IMR-90 (cell line): Measurements from ENCODE around the gene METTL21C. TPM values are rescaled to one million over a fixed set of nuclear protein-coding genes. Genes with fewer than 3 reads are reported as not detected.

Experiments used
- ATAC-seq: fragments of 200-7000 bp; cut with Tn5 transposase; 2 replicates; pipeline ENCODE4 v1.9.1; 2020; ENCODE audit warnings: low read depth, mild to moderate bottlenecking, moderate library complexity
- BruUV-seq: library from RNA; stranded (reverse); fragments of 400-500 nt; replicated peaks from 2 replicates; lab custom pipeline; 2021; lab: Mats Ljungman, UMichigan
- CTCF ChIA-PET: fragments of 300-600 bp; formaldehyde crosslinking; extraction: SDS; loops from one replicate; lab custom pipeline; 2021; ENCODE audit warnings: antibody characterized with exemption; lab: Yijun Ruan, JAX
- POLR2A ChIA-PET: fragments of 300-600 bp; sonication (Branson Sonifier 250); formaldehyde crosslinking; loops from one replicate; lab custom pipeline; 2022; ENCODE audit warnings: antibody characterized with exemption; ENCODE audit not compliant: unreplicated experiment; lab: Charles Lee
- DNase-seq: peaks from one replicate; pipeline ENCODE4 v3.0.0; 2013
- H2AFZ ChIP-seq: replicated peaks from 2 replicates; pipeline ENCODE3; 2013; ENCODE audit warnings: low read length, mild to moderate bottlenecking; ENCODE audit not compliant: poor library complexity
- H2AK5ac ChIP-seq: 2 replicates; pipeline ENCODE4 v1.6.1; 2013; ENCODE audit warnings: low read depth, low read length, inconsistent platforms
- H2AK9ac ChIP-seq: replicated peaks from 2 replicates; pipeline ENCODE3; 2013; ENCODE audit warnings: mild to moderate bottlenecking, low read depth, low read length, moderate library complexity; ENCODE audit not compliant: poor library complexity
- H2BK120ac ChIP-seq: 2 replicates; pipeline ENCODE4 v1.6.1; 2013; ENCODE audit warnings: low read depth, low read length, inconsistent platforms
- H2BK15ac ChIP-seq: 3 replicates; pipeline ENCODE4 v1.6.1; 2013; ENCODE audit warnings: low read depth, low read length, inconsistent platforms
- H2BK20ac ChIP-seq: 2 replicates; pipeline ENCODE4 v1.6.1; 2013; ENCODE audit warnings: low read depth, mild to moderate bottlenecking, inconsistent platforms, low read length, moderate library complexity
- H2BK5ac ChIP-seq: 2 replicates; pipeline ENCODE4 v1.6.1; 2013; ENCODE audit warnings: mild to moderate bottlenecking, low read depth, low read length, inconsistent platforms; ENCODE audit not compliant: poor library complexity, severe bottlenecking
- H3K14ac ChIP-seq: replicated peaks from 2 replicates; pipeline ENCODE4 v1.6.1; 2013; ENCODE audit warnings: low read depth, low read length, inconsistent platforms
- H3K18ac ChIP-seq: 2 replicates; pipeline ENCODE4 v1.6.1; 2013; ENCODE audit warnings: low read depth, low read length, control low read depth
- H3K23ac ChIP-seq: 2 replicates; pipeline ENCODE4 v1.6.1; 2013; ENCODE audit warnings: low read depth, low read length, inconsistent platforms
- H3K27ac ChIP-seq: 2 replicates; pipeline ENCODE4 v1.5.1; 2013; ENCODE audit warnings: mild to moderate bottlenecking, control low read depth, low read length; ENCODE audit not compliant: insufficient read depth
- H3K27me3 ChIP-seq: 2 replicates; pipeline ENCODE4 v1.6.1; 2013; ENCODE audit warnings: low read length; ENCODE audit not compliant: control insufficient read depth, insufficient read depth
- H3K36me3 ChIP-seq: 2 replicates; pipeline ENCODE4 v1.6.1; 2013; ENCODE audit warnings: low read length, mixed read lengths; ENCODE audit not compliant: control insufficient read depth, insufficient read depth
- H3K4ac ChIP-seq: 2 replicates; pipeline ENCODE4 v1.6.1; 2013; ENCODE audit warnings: low read depth, low read length, inconsistent platforms
- H3K4me1 ChIP-seq: 2 replicates; pipeline ENCODE4 v1.6.1; 2013; ENCODE audit warnings: low read length, mixed read lengths; ENCODE audit not compliant: control insufficient read depth, insufficient read depth
- H3K4me2 ChIP-seq: 2 replicates; pipeline ENCODE4 v1.6.1; 2013; ENCODE audit warnings: low read depth, mild to moderate bottlenecking, control low read depth, low read length, moderate library complexity
- H3K4me3 ChIP-seq: 2 replicates; pipeline ENCODE4 v1.5.1; 2013; ENCODE audit warnings: low read depth, mild to moderate bottlenecking, control low read depth, low read length, moderate library complexity; ENCODE audit not compliant: insufficient read depth
- H3K56ac ChIP-seq: 2 replicates; pipeline ENCODE4 v1.6.1; 2013; ENCODE audit warnings: low read length, inconsistent platforms; ENCODE audit not compliant: insufficient read depth; ENCODE audit errors: extremely low read depth
- H3K79me1 ChIP-seq, 2 experiments: 2 replicates each; pipeline ENCODE4 v1.6.1; 2013; ENCODE audit warnings: low read length in 2 of 2, inconsistent platforms in 1 of 2, low read depth in 1 of 2
- H3K9ac ChIP-seq: 2 replicates; pipeline ENCODE4 v1.6.1; 2013; ENCODE audit warnings: low read depth, low read length, control low read depth
- H3K9me1 ChIP-seq: 2 replicates; pipeline ENCODE4 v1.6.1; 2013; ENCODE audit warnings: low read length, inconsistent platforms; ENCODE audit not compliant: insufficient read depth
- H3K9me3 ChIP-seq: 2 replicates; pipeline ENCODE4 v1.6.1; 2013; ENCODE audit warnings: low read length; ENCODE audit not compliant: control insufficient read depth, insufficient read depth
- H4K20me1 ChIP-seq: 2 replicates; pipeline ENCODE4 v1.6.1; 2013; ENCODE audit warnings: low read length, inconsistent platforms; ENCODE audit not compliant: insufficient read depth
- H4K5ac ChIP-seq: 2 replicates; pipeline ENCODE4 v1.6.1; 2013; ENCODE audit warnings: mild to moderate bottlenecking, low read depth, low read length, control low read depth
- H4K8ac ChIP-seq, 2 experiments: 2 replicates each; pipeline ENCODE4 v1.6.1; 2013; ENCODE audit warnings: low read depth in 2 of 2, low read length in 2 of 2, control low read depth in 1 of 2, inconsistent platforms in 1 of 2
- H4K91ac ChIP-seq: 2 replicates; pipeline ENCODE4 v1.6.1; 2013; ENCODE audit warnings: low read depth, low read length, inconsistent platforms; ENCODE audit not compliant: insufficient read depth
- CEBPB ChIP-seq: IDR thresholded peaks from 2 replicates; pipeline ENCODE4 v1.6.1; 2012; ENCODE audit warnings: low read depth, low read length, improper control_type of control experiment
- CHD1 ChIP-seq: IDR thresholded peaks from 2 replicates; pipeline ENCODE4 v1.6.1; 2012; ENCODE audit warnings: low read depth, low read length, improper control_type of control experiment
- ELK1 ChIP-seq: fragments of 150-350 bp; IDR thresholded peaks from 2 replicates; pipeline ENCODE4 v1.6.1; 2016; ENCODE audit warnings: low read depth, mild to moderate bottlenecking, low read length, moderate library complexity, borderline replicate concordance
- FOS ChIP-seq: fragments of 150-350 bp; IDR thresholded peaks from 2 replicates; pipeline ENCODE4 v1.6.1; 2016; ENCODE audit warnings: low read depth, low read length
- MAZ ChIP-seq: IDR thresholded peaks from 2 replicates; pipeline ENCODE4 v1.6.1; 2012; ENCODE audit warnings: low read depth, mild to moderate bottlenecking, low read length, improper control_type of control experiment, moderate library complexity, borderline replicate concordance
- MXI1 ChIP-seq: IDR thresholded peaks from 2 replicates; pipeline ENCODE4 v1.6.1; 2012; ENCODE audit warnings: low read depth, mild to moderate bottlenecking, low read length, moderate library complexity, borderline replicate concordance
- NFE2L2 ChIP-seq: fragments of 150-350 bp; IDR thresholded peaks from 2 replicates; pipeline ENCODE4 v1.6.1; 2016; ENCODE audit warnings: low read depth, mild to moderate bottlenecking, low read length
- POLR2A ChIP-seq: IDR thresholded peaks from 2 replicates; pipeline ENCODE4 v1.6.1; 2012; ENCODE audit warnings: mild to moderate bottlenecking, low read depth, low read length
- RFX5 ChIP-seq: IDR thresholded peaks from 2 replicates; pipeline ENCODE4 v1.8.0; 2012; ENCODE audit warnings: low read depth, mild to moderate bottlenecking, low read length, moderate library complexity
- SMC3 ChIP-seq: fragments of 150-350 bp; IDR thresholded peaks from 2 replicates; pipeline ENCODE4 v1.6.1; 2016; ENCODE audit warnings: low read depth, mild to moderate bottlenecking, antibody characterized with exemption, low read length, moderate library complexity
- USF2 ChIP-seq: fragments of 150-350 bp; IDR thresholded peaks from 2 replicates; pipeline ENCODE4 v1.6.1; 2017; ENCODE audit warnings: mild to moderate bottlenecking, antibody characterized with exemption, low read length, low read depth
- WGBS, 2 experiments: methylation state at CpG; one replicate each; pipeline versions ENCODE4 v1.1.5 to v1.1.7; 2013; ENCODE audit warnings: missing lambda C conversion rate in 2 of 2; ENCODE audit not compliant: insufficient read length in 1 of 2; ENCODE audit errors: extremely low coverage in 2 of 2; 5-methylcytosine and 5-hydroxymethylcytosine counted together
- dilution Hi-C: fragments of 300-500 bp; cut with HindIII; formaldehyde crosslinking; loops from one replicate; pipeline ENCODE4 v1.14.3; 2018; ENCODE audit warnings: low sequenced_read_pairs; ENCODE audit not compliant: unreplicated experiment
- in situ Hi-C: fragments of 300-500 bp; cut with MboI; formaldehyde crosslinking; loops from 3 replicates; pipeline ENCODE4 v1.14.3; 2019; ENCODE audit warnings: low sequenced_read_pairs, inconsistent platforms, mixed read lengths
- intact Hi-C: fragments of 100-400 bp; cut with micrococcal nuclease; formaldehyde crosslinking; loops from 2 replicates; pipeline ENCODE4 v1.10.0; 2022
- polyA plus RNA-seq, 3 experiments: library from polyadenylated mRNA; depleted of rRNA; stranded (reverse); fragments of >200 nt; gene quantifications; 2 replicates each; pipeline ENCODE4 v1.2.3, GENCODE V29; 2012; ENCODE audit warnings: low replicate concordance in 1 of 3
- total RNA-seq: library from RNA; depleted of rRNA; stranded (reverse); fragments of >200 nt; gene quantifications from 2 replicates; pipeline ENCODE4 v1.2.3, GENCODE V29; 2012

The METTL21C gene
- total and polyA plus RNA-seq, 2 of the 4 experiments (the other 2 are of a cell fraction) = not detected

- H3K27ac ChIP-seq = no peak overlapping the region
- H3K9me1 ChIP-seq = no peaks in the 10 kb centered on the region
- no peak overlapping the region for H3K18ac ChIP-seq
- no peak overlapping the region for H2AK5ac ChIP-seq
- no peak overlapping the region for H3K4me2 ChIP-seq
- no peak for DNase-seq
- H3K27me3 ChIP-seq = peaks cover 28% of the 10 kb centered on the region
- H3K9ac ChIP-seq = no peak overlapping the region
- no peak overlapping the region for H3K56ac ChIP-seq
- in situ Hi-C loops (no loop called here), intact Hi-C loops (no loop called here), dilution Hi-C loops (no loop called here)
- peaks cover 10% of the 10 kb centered on the region for H3K9me3 ChIP-seq
- no peak overlapping the region for H4K5ac ChIP-seq
- no peak overlapping the region for H3K4ac ChIP-seq
- TF ChIP-seq CEBPB (no peak), SMC3 (no peak), CHD1 (no peak), USF2 (no peak), FOS (no peak), RFX5 (no peak), NFE2L2 (no peak), MAZ (no peak), MXI1 (no peak), POLR2A (no peak), ELK1 (no peak)
- POLR2A ChIA-PET = no interaction called here
- no peak for ATAC-seq
- H3K36me3 ChIP-seq = no peaks in the 10 kb centered on the region
- H3K4me1 ChIP-seq = no peaks in the 10 kb centered on the region
- H2AFZ ChIP-seq = no peak overlapping the region
- no peaks in the 10 kb centered on the region for H3K79me1 ChIP-seq
- H2BK15ac ChIP-seq = no peak overlapping the region
- no peak overlapping the region for H3K14ac ChIP-seq
- no peaks in the 10 kb centered on the region for H4K20me1 ChIP-seq
- no peak overlapping the region for H3K23ac ChIP-seq
- H4K91ac ChIP-seq = no peak overlapping the region
- H3K4me3 ChIP-seq = no peak overlapping the region
- no TSS peak for BruUV-seq
- no peak overlapping the region for H4K8ac ChIP-seq
- H2BK20ac ChIP-seq = no peak overlapping the region
- CTCF ChIA-PET = no interaction called here
- WGBS, 2 experiments = 65% methylated on average over 3 of the region's 14 CpGs; no CpG with 5 or more reads in 1 of the 2 experiments
- H2BK5ac ChIP-seq = no peak overlapping the region
- no peak overlapping the region for H2AK9ac ChIP-seq
- H2BK120ac ChIP-seq = no peak overlapping the region
Measured at GRCh38 chr13:102700088-102701031, 5.5 kb upstream of the METTL21C start.
